ENCODE measurements around the gene BORCS5.
"Not testable (repeated sequence)": the region's sequence is repeated elsewhere in the genome, so short reads cannot be mapped to it uniquely, and the experiment has no call there.

The BORCS5 gene

GRCh38 chr12:12452326-12452902 lies 95.5 kb downstream of the BORCS5 start:
- in situ Hi-C loops (cut with HindIII; ENCODE audit: low sequenced_read_pairs), result no loop called here

GRCh38 chr12:12453635-12454034 lies 96.8 kb downstream of the BORCS5 start:
- in situ Hi-C loops (cut with HindIII; ENCODE audit: low sequenced_read_pairs), result no loop called here

GRCh38 chr12:12454315-12454714 lies 97.4 kb downstream of the BORCS5 start:
- in situ Hi-C loops (cut with HindIII; ENCODE audit: low sequenced_read_pairs), result no loop called here

- in situ Hi-C loops (cut with HindIII; ENCODE audit: low sequenced_read_pairs), result loop anchor here (5.0 kb wide), 1 partner anchor 101 kb away; no protein-coding TSS in a partner anchor
Measured at GRCh38 chr12:12456637-12457036, 99.8 kb downstream of the BORCS5 start.

GRCh38 chr12:12460935-12461922 lies 104.4 kb downstream of the BORCS5 start:
- in situ Hi-C loops (cut with HindIII; ENCODE audit: low sequenced_read_pairs), result no loop called here

- in situ Hi-C loops (cut with HindIII; ENCODE audit: low sequenced_read_pairs), result no loop called here
Measured at GRCh38 chr12:12461923-12462315, 105.0 kb downstream of the BORCS5 start.

- in situ Hi-C loops (cut with HindIII; ENCODE audit: low sequenced_read_pairs), result no loop called here
Measured at GRCh38 chr12:12465522-12465921, 108.6 kb downstream of the BORCS5 start.

GRCh38 chr12:12466157-12466556 lies 109.3 kb downstream of the BORCS5 start:
- in situ Hi-C loops (cut with HindIII; ENCODE audit: low sequenced_read_pairs), result no loop called here

GRCh38 chr12:12467264-12467663 lies 110.4 kb downstream of the BORCS5 start:
- in situ Hi-C loops (cut with HindIII; ENCODE audit: low sequenced_read_pairs), result no loop called here

GRCh38 chr12:12467688-12468261 lies 110.9 kb downstream of the BORCS5 start:
- in situ Hi-C loops (cut with HindIII; ENCODE audit: low sequenced_read_pairs), result no loop called here

GRCh38 chr12:12468575-12468974 lies 111.7 kb downstream of the BORCS5 start:
- in situ Hi-C loops (cut with HindIII; ENCODE audit: low sequenced_read_pairs), result no loop called here

- in situ Hi-C loops (cut with HindIII; ENCODE audit: low sequenced_read_pairs), result no loop called here
Measured at GRCh38 chr12:12469386-12469785, 112.5 kb downstream of the BORCS5 start.

- in situ Hi-C loops (cut with HindIII; ENCODE audit: low sequenced_read_pairs), result no loop called here
Measured at GRCh38 chr12:12470751-12471306, 114.0 kb downstream of the BORCS5 start.

GRCh38 chr12:12471982-12472961 lies 115.4 kb downstream of the BORCS5 start:
- in situ Hi-C loops (cut with HindIII; ENCODE audit: low sequenced_read_pairs), result not testable (repeated sequence)

- in situ Hi-C loops (cut with HindIII; ENCODE audit: low sequenced_read_pairs), result no loop called here
Measured at GRCh38 chr12:12473223-12473622, 116.3 kb downstream of the BORCS5 start.

- in situ Hi-C loops (cut with HindIII; ENCODE audit: low sequenced_read_pairs), result no loop called here
Measured at GRCh38 chr12:12474471-12474928, 117.6 kb downstream of the BORCS5 start.

GRCh38 chr12:12474931-12475795 lies 118.3 kb downstream of the BORCS5 start:
- in situ Hi-C loops (cut with HindIII; ENCODE audit: low sequenced_read_pairs), result no loop called here

GRCh38 chr12:12476857-12477531 lies 120.1 kb downstream of the BORCS5 start:
- in situ Hi-C loops (cut with HindIII; ENCODE audit: low sequenced_read_pairs), result no loop called here

- in situ Hi-C loops (cut with HindIII; ENCODE audit: low sequenced_read_pairs), result no loop called here
Measured at GRCh38 chr12:12477532-12477890, 120.6 kb downstream of the BORCS5 start.
